Retinal pigment epithelial cell (primary cell): Measurements from ENCODE around the gene VAV2.

Experiments used
- DNase-seq: peaks from one replicate; pipeline ENCODE4 v3.0.0-alpha.2; 2010; ENCODE audit warnings: low read depth
- H3K4me3 ChIP-seq: 2 replicates; pipeline ENCODE4 v1.5.1; 2011; ENCODE audit warnings: mild to moderate bottlenecking, low read length, control low read depth, moderate library complexity
- TF ChIP-seq, protein P1 (sequence below): conservative IDR thresholded peaks from 2 replicates; pipeline ENCODE4 v1.5.1; 2011; ENCODE audit warnings: low read depth, low read length, control low read depth, inconsistent platforms

Gene VAV2

GRCh38 chr9:134003237-134003636 lies 11.1 kb upstream of the VAV2 start:
- TF ChIP-seq, protein P1, sequence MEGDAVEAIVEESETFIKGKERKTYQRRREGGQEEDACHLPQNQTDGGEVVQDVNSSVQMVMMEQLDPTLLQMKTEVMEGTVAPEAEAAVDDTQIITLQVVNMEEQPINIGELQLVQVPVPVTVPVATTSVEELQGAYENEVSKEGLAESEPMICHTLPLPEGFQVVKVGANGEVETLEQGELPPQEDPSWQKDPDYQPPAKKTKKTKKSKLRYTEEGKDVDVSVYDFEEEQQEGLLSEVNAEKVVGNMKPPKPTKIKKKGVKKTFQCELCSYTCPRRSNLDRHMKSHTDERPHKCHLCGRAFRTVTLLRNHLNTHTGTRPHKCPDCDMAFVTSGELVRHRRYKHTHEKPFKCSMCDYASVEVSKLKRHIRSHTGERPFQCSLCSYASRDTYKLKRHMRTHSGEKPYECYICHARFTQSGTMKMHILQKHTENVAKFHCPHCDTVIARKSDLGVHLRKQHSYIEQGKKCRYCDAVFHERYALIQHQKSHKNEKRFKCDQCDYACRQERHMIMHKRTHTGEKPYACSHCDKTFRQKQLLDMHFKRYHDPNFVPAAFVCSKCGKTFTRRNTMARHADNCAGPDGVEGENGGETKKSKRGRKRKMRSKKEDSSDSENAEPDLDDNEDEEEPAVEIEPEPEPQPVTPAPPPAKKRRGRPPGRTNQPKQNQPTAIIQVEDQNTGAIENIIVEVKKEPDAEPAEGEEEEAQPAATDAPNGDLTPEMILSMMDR = no peak
- no peak overlapping the region for H3K4me3 ChIP-seq
- DNase-seq = no peak

DNA sequence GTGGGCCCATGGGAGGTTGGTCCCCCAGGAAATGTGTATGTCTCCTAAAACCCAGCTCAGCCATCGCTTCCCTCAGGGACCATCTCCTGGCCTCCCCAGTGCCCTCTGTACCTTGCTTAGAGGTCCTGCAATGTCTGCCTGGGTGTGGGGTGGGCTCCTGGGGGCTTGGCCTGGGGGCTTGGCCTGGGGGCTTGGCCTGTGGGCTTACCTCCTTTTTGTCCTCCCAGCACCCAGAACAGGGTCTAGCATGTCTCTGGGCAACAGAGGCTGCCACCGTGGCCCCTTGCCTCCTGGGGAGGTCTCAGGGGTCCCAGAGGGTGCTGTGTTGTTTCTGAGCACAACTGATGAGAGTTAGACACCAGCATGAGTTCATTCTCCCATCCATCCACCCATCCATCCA lies 10.7 kb upstream of the VAV2 start:
- no peak overlapping the region for H3K4me3 ChIP-seq
- TF ChIP-seq, protein P1 = no peak
- no peak for DNase-seq

- no peak for DNase-seq
Measured at GRCh38 chr9:133999851-134000265, 7.7 kb upstream of the VAV2 start.

DNA sequence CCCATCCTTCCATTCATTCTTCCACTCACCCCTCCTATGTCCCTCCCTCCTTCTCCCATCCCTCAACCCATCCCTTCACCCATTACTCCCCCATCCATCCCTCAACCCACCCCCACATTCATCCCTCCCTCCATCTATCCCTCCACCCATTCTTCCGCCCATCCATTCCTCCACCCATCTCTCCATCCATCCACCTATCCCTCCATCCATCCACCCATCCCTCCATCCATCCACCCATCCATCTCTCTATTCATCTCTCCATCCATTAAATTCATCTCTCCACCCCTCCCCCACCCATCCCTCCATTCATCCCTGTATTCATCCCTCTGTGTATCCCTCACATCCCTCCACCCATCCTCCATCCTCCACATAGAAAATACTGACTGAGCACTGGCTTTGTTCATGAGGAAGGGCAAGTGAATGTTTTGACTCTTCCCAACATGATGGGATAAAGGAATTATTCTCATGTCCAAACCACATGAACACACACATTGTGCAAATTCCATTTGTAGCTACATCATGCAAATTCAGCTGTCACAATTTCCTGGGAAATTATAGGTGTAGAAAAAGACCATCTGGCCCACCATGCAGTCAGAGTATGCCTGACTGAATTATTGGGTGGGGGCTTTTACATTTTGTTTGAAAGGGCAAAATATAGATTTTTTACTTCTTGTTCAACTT lies 6.9 kb upstream of the VAV2 start:
- no peak overlapping the region for H3K4me3 ChIP-seq
- TF ChIP-seq, protein P1 = no peak
- no peak for DNase-seq

More at GRCh38 chr9:133999851-134000265, 7.7 kb upstream of the VAV2 start:
- TF ChIP-seq, protein P1 = no peak
- no peak overlapping the region for H3K4me3 ChIP-seq

DNA sequence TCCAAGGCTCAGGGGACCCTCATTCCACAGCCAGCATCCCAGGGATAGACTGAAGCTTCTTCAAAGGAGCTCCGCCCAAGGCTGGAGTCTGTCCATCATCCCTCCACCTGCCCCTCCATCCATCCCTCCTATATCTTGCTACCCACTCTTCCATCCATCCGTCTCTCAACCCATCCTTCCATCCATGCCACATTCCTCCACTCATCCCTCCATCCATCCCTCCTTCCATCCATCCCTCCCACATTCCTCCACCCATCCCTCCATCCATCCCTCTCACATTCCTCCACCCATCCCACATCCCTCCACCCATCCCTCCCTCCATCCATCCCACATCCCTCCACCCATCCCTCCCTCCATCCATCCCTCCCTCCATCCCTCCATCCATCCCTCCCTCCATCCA lies 5.5 kb upstream of the VAV2 start:
- TF ChIP-seq, protein P1 = no peak
- no peak overlapping the region for H3K4me3 ChIP-seq

DNA sequence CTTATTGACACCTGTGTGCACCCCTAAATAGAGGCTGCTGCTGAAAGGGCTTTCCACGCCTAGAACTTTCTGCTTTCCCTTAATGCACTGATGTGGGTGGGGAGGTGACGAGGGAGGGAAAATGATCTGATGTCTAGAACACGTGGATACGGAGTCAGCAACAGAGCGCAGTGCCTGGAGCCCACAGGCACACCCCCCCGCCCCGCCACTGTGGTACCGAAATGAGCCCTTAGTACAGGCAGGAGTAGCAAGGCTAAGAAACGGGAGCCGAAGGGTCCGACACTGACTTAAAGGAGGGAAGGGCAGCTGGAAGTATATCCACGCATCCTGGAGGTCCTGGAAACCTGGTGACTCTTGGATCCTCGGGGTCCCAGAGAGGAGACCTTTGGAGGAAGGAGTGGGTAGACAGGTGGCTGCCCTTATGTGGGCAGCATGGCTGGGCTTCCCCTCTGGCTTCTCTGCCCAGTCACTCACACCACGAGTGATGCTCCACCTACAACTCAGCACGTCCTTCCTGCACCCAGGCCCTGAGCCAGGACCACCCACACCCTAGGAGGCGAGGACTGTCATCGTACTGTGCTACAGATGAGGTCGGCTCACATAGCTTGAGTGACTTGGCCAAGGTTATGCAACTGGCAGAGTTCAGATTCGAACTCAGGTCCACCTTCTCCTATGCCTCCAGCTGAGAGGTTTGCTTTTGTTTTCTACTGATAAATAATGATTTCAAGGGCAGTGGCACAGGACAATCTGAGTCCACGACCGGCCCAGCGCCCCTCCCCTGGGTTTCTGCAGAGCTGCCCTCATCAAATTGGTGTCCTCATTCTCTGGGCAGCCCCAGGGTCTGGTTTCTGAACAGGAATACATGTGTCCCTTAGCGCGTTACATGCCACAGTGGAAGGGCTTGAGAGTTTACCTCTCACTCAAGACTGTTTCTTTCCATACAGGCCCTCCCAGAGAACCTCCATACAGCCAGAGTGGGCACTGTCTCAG lies 4.7 kb upstream of the VAV2 start:
- DNase-seq = no peak
- TF ChIP-seq, protein P1 = peak; percentile 17

More for the DNA sequence above, 5.5 kb upstream of the VAV2 start:
- DNase-seq = no peak

More for the DNA sequence above, 4.7 kb upstream of the VAV2 start:
- H3K4me3 ChIP-seq = no peak overlapping the region
